Vagina (tissue), 2 donors: ENCODE data around the gene UBL3.
A peak's percentile ranks its signal among the peaks of the same experiment; 100 is the strongest.

ENCODE experiments used
- CTCF ChIP-seq, 3 experiments: fragments of 450-650 bp in 2 of 3; fragments of 200-600 bp in 1 of 3; sonication (generic) in 1 of 3; IDR thresholded peaks; one replicate each; pipeline ENCODE4 v1.5.1; 2017 to 2019; ENCODE audit warnings: antibody characterized with exemption in 3 of 3, mild to moderate bottlenecking in 2 of 3, moderate library complexity in 2 of 3
- POLR2A ChIP-seq, 2 donors: fragments of 450-650 bp; IDR thresholded peaks; one replicate each; pipeline ENCODE4 v1.6.1; 2017; ENCODE audit warnings: antibody characterized with exemption in 2 of 2, mild to moderate bottlenecking in 2 of 2, moderate library complexity in 2 of 2

DNA sequence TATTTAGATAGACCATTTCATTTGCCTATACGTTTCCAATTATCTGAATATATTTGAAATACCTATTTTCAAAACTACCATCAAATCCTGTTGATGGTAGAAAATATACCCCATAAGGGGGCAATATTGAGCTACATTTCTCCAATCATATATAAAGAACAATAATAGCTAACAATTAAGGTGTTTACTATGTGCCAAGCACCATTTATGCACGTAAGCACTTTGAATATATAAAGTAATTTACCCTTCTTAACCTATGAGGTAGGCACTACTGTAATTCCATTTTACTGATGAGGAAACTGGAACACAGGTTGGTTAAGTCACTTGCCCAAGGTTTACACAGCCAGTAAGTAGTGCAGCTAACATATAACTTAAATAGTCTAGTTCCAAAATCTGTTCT lies 79.2 kb downstream of the UBL3 start:
- peak in 2 of 3 experiments; percentile 14 to 44 for TF ChIP-seq CTCF (IDR thresholded peaks at IDR 0.05)
- no peak for TF ChIP-seq POLR2A (IDR thresholded peaks at IDR 0.05)
